ENCODE data around the gene TPST2.
"Not testable (repeated sequence)": the region's sequence is repeated elsewhere in the genome, so short reads cannot be mapped to it uniquely, and the experiment has no call there.

The TPST2 gene

GRCh38 chr22:26535603-26535908, 54.4 kb downstream of the TPST2 start:
- H3K36me3 ChIP-seq (ENCODE audit: insufficient read depth, low read length), result 0 out of 2 replicates have a peak, but pooled peaks cover 6% of the 10 kb centered on the region
- H3K4me1 ChIP-seq (ENCODE audit: insufficient read depth, low read length), result no peaks in the 10 kb centered on the region
- no peak overlapping the region for H3K9ac ChIP-seq (ENCODE audit: low read depth, low read length)
- H3K9me3 ChIP-seq (ENCODE audit: control insufficient read depth, insufficient read depth, low read length), result no peaks in the 10 kb centered on the region

GRCh38 chr22:26534874-26535602, 54.9 kb downstream of the TPST2 start:
- no peaks in the 10 kb centered on the region for H3K4me1 ChIP-seq (ENCODE audit: insufficient read depth, low read length)

GRCh38 chr22:26534171-26534855, 55.6 kb downstream of the TPST2 start:
- H3K9me3 ChIP-seq (ENCODE audit: control insufficient read depth, insufficient read depth, low read length), result no peaks in the 10 kb centered on the region
- no peaks in the 10 kb centered on the region for H3K4me1 ChIP-seq (ENCODE audit: insufficient read depth, low read length)
- no peak overlapping the region for H3K9ac ChIP-seq (ENCODE audit: low read depth, low read length)
- H3K36me3 ChIP-seq (ENCODE audit: insufficient read depth, low read length), result no peaks in the 10 kb centered on the region

More at GRCh38 chr22:26534874-26535602, 54.9 kb downstream of the TPST2 start:
- Histone ChIP-seq H3K9me3 (ENCODE audit: control insufficient read depth, insufficient read depth, low read length) (no peaks in the 10 kb centered on the region), H3K36me3 (ENCODE audit: insufficient read depth, low read length) (0 out of 2 replicates have a peak, but pooled peaks cover 3% of the 10 kb centered on the region), H3K9ac (ENCODE audit: low read depth, low read length) (no peak overlapping the region)

- Histone ChIP-seq H3K9ac (ENCODE audit: low read depth, low read length) (no peak overlapping the region), H3K4me1 (ENCODE audit: insufficient read depth, low read length) (no peaks in the 10 kb centered on the region), H3K36me3 (ENCODE audit: insufficient read depth, low read length) (peaks cover 12% of the 10 kb centered on the region), H3K9me3 (ENCODE audit: control insufficient read depth, insufficient read depth, low read length) (no peaks in the 10 kb centered on the region)
Observed at GRCh38 chr22:26529345-26529744, 60.6 kb downstream of the TPST2 start.

GRCh38 chr22:26528518-26528917, 61.4 kb downstream of the TPST2 start:
- not testable (repeated sequence) for H3K9ac ChIP-seq (ENCODE audit: low read depth, low read length); H3K9me3 ChIP-seq (ENCODE audit: control insufficient read depth, insufficient read depth, low read length); H3K4me1 ChIP-seq (ENCODE audit: insufficient read depth, low read length)
- H3K36me3 ChIP-seq (ENCODE audit: insufficient read depth, low read length), result peaks cover 12% of the 10 kb centered on the region

GRCh38 chr22:26527574-26528465, 62.1 kb downstream of the TPST2 start:
- H3K9me3 ChIP-seq (ENCODE audit: control insufficient read depth, insufficient read depth, low read length), result no peaks in the 10 kb centered on the region
- peaks cover 12% of the 10 kb centered on the region for H3K36me3 ChIP-seq (ENCODE audit: insufficient read depth, low read length)
- H3K4me1 ChIP-seq (ENCODE audit: insufficient read depth, low read length), result no peaks in the 10 kb centered on the region
- no peak overlapping the region for H3K9ac ChIP-seq (ENCODE audit: low read depth, low read length)

GRCh38 chr22:26527167-26527566, 62.8 kb downstream of the TPST2 start:
- no peaks in the 10 kb centered on the region for H3K9me3 ChIP-seq (ENCODE audit: control insufficient read depth, insufficient read depth, low read length)
- H3K9ac ChIP-seq (ENCODE audit: low read depth, low read length), result no peak overlapping the region
- no peaks in the 10 kb centered on the region for H3K4me1 ChIP-seq (ENCODE audit: insufficient read depth, low read length)
- peaks cover 12% of the 10 kb centered on the region for H3K36me3 ChIP-seq (ENCODE audit: insufficient read depth, low read length)

GRCh38 chr22:26525946-26526564, 63.9 kb downstream of the TPST2 start:
- peaks cover 12% of the 10 kb centered on the region for H3K36me3 ChIP-seq (ENCODE audit: insufficient read depth, low read length)
- H3K9ac ChIP-seq (ENCODE audit: low read depth, low read length), result no peak overlapping the region
- no peaks in the 10 kb centered on the region for H3K9me3 ChIP-seq (ENCODE audit: control insufficient read depth, insufficient read depth, low read length)
- H3K4me1 ChIP-seq (ENCODE audit: insufficient read depth, low read length), result no peaks in the 10 kb centered on the region

GRCh38 chr22:26524870-26525269, 65.1 kb downstream of the TPST2 start:
- no peak overlapping the region for H3K9ac ChIP-seq (ENCODE audit: low read depth, low read length)
- no peaks in the 10 kb centered on the region for H3K4me1 ChIP-seq (ENCODE audit: insufficient read depth, low read length)
- no peaks in the 10 kb centered on the region for H3K9me3 ChIP-seq (ENCODE audit: control insufficient read depth, insufficient read depth, low read length)
- H3K36me3 ChIP-seq (ENCODE audit: insufficient read depth, low read length), result peaks cover 12% of the 10 kb centered on the region

- H3K9ac ChIP-seq (ENCODE audit: low read depth, low read length), result no peak overlapping the region
- H3K9me3 ChIP-seq (ENCODE audit: control insufficient read depth, insufficient read depth, low read length), result no peaks in the 10 kb centered on the region
- peaks cover 12% of the 10 kb centered on the region for H3K36me3 ChIP-seq (ENCODE audit: insufficient read depth, low read length)
- H3K4me1 ChIP-seq (ENCODE audit: insufficient read depth, low read length), result no peaks in the 10 kb centered on the region
Observed at GRCh38 chr22:26522592-26522991, 67.3 kb downstream of the TPST2 start.

GRCh38 chr22:26522012-26522411, 67.9 kb downstream of the TPST2 start:
- H3K36me3 ChIP-seq (ENCODE audit: insufficient read depth, low read length), result peaks cover 7% of the 10 kb centered on the region; the same call in 1 of the 2 replicates
- H3K9ac ChIP-seq (ENCODE audit: low read depth, low read length), result no peak overlapping the region
- no peaks in the 10 kb centered on the region for H3K4me1 ChIP-seq (ENCODE audit: insufficient read depth, low read length)
- no peaks in the 10 kb centered on the region for H3K9me3 ChIP-seq (ENCODE audit: control insufficient read depth, insufficient read depth, low read length)

GRCh38 chr22:26517429-26517828, 72.5 kb downstream of the TPST2 start:
- Histone ChIP-seq H3K36me3 (ENCODE audit: insufficient read depth, low read length) (no peaks in the 10 kb centered on the region), H3K4me1 (ENCODE audit: insufficient read depth, low read length) (peaks cover 4% of the 10 kb centered on the region), H3K9ac (ENCODE audit: low read depth, low read length) (no peak overlapping the region), H3K9me3 (ENCODE audit: control insufficient read depth, insufficient read depth, low read length) (no peaks in the 10 kb centered on the region)

GRCh38 chr22:26516503-26516902, 73.4 kb downstream of the TPST2 start:
- Histone ChIP-seq H3K9ac (ENCODE audit: low read depth, low read length) (no peak overlapping the region), H3K4me1 (ENCODE audit: insufficient read depth, low read length) (peaks cover 4% of the 10 kb centered on the region), H3K9me3 (ENCODE audit: control insufficient read depth, insufficient read depth, low read length) (no peaks in the 10 kb centered on the region), H3K36me3 (ENCODE audit: insufficient read depth, low read length) (no peaks in the 10 kb centered on the region)

GRCh38 chr22:26515931-26516330, 74.0 kb downstream of the TPST2 start:
- Histone ChIP-seq H3K4me1 (ENCODE audit: insufficient read depth, low read length) (peaks cover 4% of the 10 kb centered on the region), H3K9ac (ENCODE audit: low read depth, low read length) (no peak overlapping the region), H3K36me3 (ENCODE audit: insufficient read depth, low read length) (no peaks in the 10 kb centered on the region), H3K9me3 (ENCODE audit: control insufficient read depth, insufficient read depth, low read length) (no peaks in the 10 kb centered on the region)
